Thyroid gland (tissue), 4 donors: ENCODE measurements around the gene FAM171A1.
"Not testable (repeated sequence)": the region's sequence is repeated elsewhere in the genome, so short reads cannot be mapped to it uniquely, and the experiment has no call there.

Experiments
- CTCF ChIP-seq, 6 experiments: fragments of 200-600 bp in 3 of 6; fragments of 450-650 bp in 3 of 6; sonication (generic) in 3 of 6; IDR thresholded peaks; one replicate each; pipeline ENCODE4 v1.5.1; 2016 to 2019; ENCODE audit warnings: antibody characterized with exemption in 6 of 6, mild to moderate bottlenecking in 2 of 6, inconsistent platforms in 1 of 6, moderate library complexity in 1 of 6
- POLR2A ChIP-seq, 2 donors: fragments of 450-650 bp; IDR thresholded peaks; one replicate each; pipeline ENCODE4 v1.6.1; 2017; ENCODE audit warnings: antibody characterized with exemption in 2 of 2, mild to moderate bottlenecking in 2 of 2, moderate library complexity in 1 of 2

GRCh38 chr10:15269838-15270237, 101.3 kb downstream of the FAM171A1 start:
- TF ChIP-seq CTCF, POLR2A (IDR thresholded peaks at IDR 0.05): not testable (repeated sequence)
